ENCODE measurements around the gene PLPPR1. TPM values are rescaled to one million over a fixed set of nuclear protein-coding genes. Genes with fewer than 3 reads are reported as not detected.

The PLPPR1 gene
- total RNA-seq, 1 donor from 2014 or later = 12.2 TPM

GRCh38 chr9:101350285-101350684 lies 321.8 kb downstream of the PLPPR1 start:
- DNase-seq (ENCODE audit: low spot score, unreplicated experiment) = no peak
- Mint-ChIP-seq H3K36me3 (ENCODE audit: insufficient read depth) (no peaks in the 10 kb centered on the region), H3K9me3 (ENCODE audit: low read depth) (peaks cover 6% of the 10 kb centered on the region), H3K27ac (no peak overlapping the region), H3K27me3 (no peaks in the 10 kb centered on the region), H3K4me3 (ENCODE audit: low read depth) (no peak overlapping the region), H3K4me1 (ENCODE audit: low read depth) (peaks cover 6% of the 10 kb centered on the region)
- TF ChIP-seq CTCF (IDR thresholded peaks at IDR 0.05; ENCODE audit: unreplicated experiment) = no peak

GRCh38 chr9:101352892-101353463 lies 324.5 kb downstream of the PLPPR1 start:
- H3K4me3 Mint-ChIP-seq (ENCODE audit: low read depth) = no peak overlapping the region
- no peak for TF ChIP-seq CTCF (IDR thresholded peaks at IDR 0.05; ENCODE audit: unreplicated experiment)
- H3K9me3 Mint-ChIP-seq (ENCODE audit: low read depth) = peaks cover 12% of the 10 kb centered on the region
- no peak overlapping the region for H3K27ac Mint-ChIP-seq
- no peaks in the 10 kb centered on the region for H3K27me3 Mint-ChIP-seq
- H3K4me1 Mint-ChIP-seq (ENCODE audit: low read depth) = peaks cover 11% of the 10 kb centered on the region
- no peaks in the 10 kb centered on the region for H3K36me3 Mint-ChIP-seq (ENCODE audit: insufficient read depth)
- no peak for DNase-seq (ENCODE audit: low spot score, unreplicated experiment)

GRCh38 chr9:101353683-101354082 lies 325.2 kb downstream of the PLPPR1 start:
- no peak for TF ChIP-seq CTCF (IDR thresholded peaks at IDR 0.05; ENCODE audit: unreplicated experiment)
- DNase-seq (ENCODE audit: low spot score, unreplicated experiment) = no peak
- Mint-ChIP-seq H3K36me3 (ENCODE audit: insufficient read depth) (no peaks in the 10 kb centered on the region), H3K9me3 (ENCODE audit: low read depth) (peaks cover 12% of the 10 kb centered on the region), H3K4me1 (ENCODE audit: low read depth) (peaks cover 11% of the 10 kb centered on the region), H3K27me3 (no peaks in the 10 kb centered on the region), H3K4me3 (ENCODE audit: low read depth) (no peak overlapping the region), H3K27ac (no peak overlapping the region)

GRCh38 chr9:101354143-101354764 lies 325.7 kb downstream of the PLPPR1 start:
- TF ChIP-seq CTCF (IDR thresholded peaks at IDR 0.05; ENCODE audit: unreplicated experiment) = no peak
- no peaks in the 10 kb centered on the region for H3K27me3 Mint-ChIP-seq
- peak overlapping the region; percentile 77 for H3K27ac Mint-ChIP-seq
- peaks cover 7% of the 10 kb centered on the region for H3K9me3 Mint-ChIP-seq (ENCODE audit: low read depth)
- H3K4me1 Mint-ChIP-seq (ENCODE audit: low read depth) = peaks cover 11% of the 10 kb centered on the region
- no peak overlapping the region for H3K4me3 Mint-ChIP-seq (ENCODE audit: low read depth)
- DNase-seq (ENCODE audit: low spot score, unreplicated experiment) = no peak
- H3K36me3 Mint-ChIP-seq (ENCODE audit: insufficient read depth) = no peaks in the 10 kb centered on the region

- Mint-ChIP-seq H3K36me3 (ENCODE audit: insufficient read depth) (no peaks in the 10 kb centered on the region), H3K9me3 (ENCODE audit: low read depth) (peaks cover 6% of the 10 kb centered on the region), H3K27ac (peak overlapping the region; percentile 77), H3K27me3 (no peaks in the 10 kb centered on the region), H3K4me3 (ENCODE audit: low read depth) (no peak overlapping the region), H3K4me1 (ENCODE audit: low read depth) (peaks cover 11% of the 10 kb centered on the region)
- no peak for TF ChIP-seq CTCF (IDR thresholded peaks at IDR 0.05; ENCODE audit: unreplicated experiment)
- no peak for DNase-seq (ENCODE audit: low spot score, unreplicated experiment)
Measured at GRCh38 chr9:101354765-101355708, 326.5 kb downstream of the PLPPR1 start.
